H54 (cell line): Measurements from ENCODE around the gene WTIP.
"Not testable (repeated sequence)": the region's sequence is repeated elsewhere in the genome, so short reads cannot be mapped to it uniquely, and the experiment has no call there.

ENCODE experiments used
- DNase-seq: peaks from one replicate; pipeline ENCODE4 v3.0.0; 2011; ENCODE audit warnings: low spot score, mixed read lengths; ENCODE audit not compliant: insufficient read length
- FAIRE-seq: peaks from 3 replicates; lab custom pipeline; 2011; peaks lifted over from hg19 to GRCh38; lab: Jason Lieb, UNC
- POLR2A ChIP-seq: IDR thresholded peaks from 2 replicates; pipeline ENCODE4 v1.6.1; 2011; ENCODE audit warnings: low read depth, mild to moderate bottlenecking, low read length

The WTIP gene

DNA sequence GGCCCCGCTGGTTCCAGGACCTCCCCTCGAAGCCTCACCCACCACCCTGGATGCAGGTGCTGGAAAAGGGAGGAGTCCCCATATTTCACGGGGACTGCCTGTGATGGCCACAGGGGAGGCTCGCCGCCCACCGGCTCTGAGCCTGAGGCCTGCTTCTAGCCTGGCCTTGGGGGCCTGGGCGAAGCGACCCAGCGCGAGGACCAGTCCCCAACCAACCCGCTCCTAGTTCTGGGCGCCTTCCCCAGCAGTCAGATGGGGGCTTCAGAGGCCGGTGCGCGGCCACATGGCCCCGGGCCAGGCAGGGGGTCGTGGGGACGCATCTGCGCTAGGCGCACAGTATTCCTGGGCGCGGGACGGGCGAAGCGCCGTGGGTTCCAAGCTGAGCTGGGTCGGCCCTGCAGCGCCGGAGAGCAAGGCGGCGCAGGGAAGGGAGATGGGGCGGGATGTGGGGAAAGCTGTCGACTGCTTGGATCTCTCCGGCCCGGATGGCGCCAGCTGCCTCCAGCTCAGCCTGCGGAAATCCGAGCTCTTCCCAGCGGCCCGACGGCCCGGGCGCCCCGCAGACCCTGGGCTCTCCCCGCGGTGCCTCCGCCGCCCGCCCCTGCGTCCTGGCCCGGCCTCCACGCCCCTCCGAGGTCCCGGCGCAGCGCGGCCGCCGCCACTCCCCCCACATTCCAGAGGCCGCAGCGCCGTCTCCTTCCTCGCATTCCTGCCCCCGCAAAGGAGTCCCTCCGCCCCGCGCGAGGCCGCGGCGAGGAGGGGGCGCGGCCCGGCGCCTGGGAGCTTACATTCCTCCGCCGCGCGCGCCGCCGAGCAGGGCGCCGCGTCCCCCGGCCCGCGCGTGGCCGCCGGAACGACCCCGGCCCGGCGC lies at the start of gene WTIP:
Gene WTIP, plus strand, starts transcription at position 788 of the 871 bp plus-strand sequence. CDS start 217 bp downstream, outside the sequence.
- TF ChIP-seq POLR2A: peak; percentile 69
- FAIRE-seq (no peak), DNase-seq (peak; percentile 77)

- DNase-seq (no peak), FAIRE-seq (no peak)
- no peak for TF ChIP-seq POLR2A
These were observed 48.8 kb upstream of the WTIP start for GRCh38 chr19:34432797-34433196.

- TF ChIP-seq POLR2A: no peak
These were observed 44.8 kb upstream of the WTIP start for GRCh38 chr19:34436716-34437115.

DNA sequence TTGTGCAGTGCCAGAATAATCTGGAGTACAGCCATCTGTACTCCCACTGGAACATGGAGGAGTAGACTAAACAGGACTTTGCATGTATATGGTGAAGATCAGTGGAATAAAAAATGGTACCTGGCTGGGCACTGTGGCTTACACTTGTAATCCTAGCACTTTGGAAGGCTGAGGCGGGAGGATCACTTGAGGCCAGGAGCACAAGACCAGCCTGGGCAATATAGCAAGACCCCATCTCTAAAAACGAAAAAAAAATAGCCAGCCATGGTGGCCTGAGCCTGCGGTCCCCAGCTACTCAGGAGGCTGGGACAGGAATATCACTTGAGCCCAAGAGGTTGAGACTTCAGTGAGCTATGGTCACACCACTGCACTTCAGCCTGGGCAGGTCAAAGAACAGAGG lies 33.4 kb upstream of the WTIP start:
- FAIRE-seq (no peak), DNase-seq (no peak)
- no peak for TF ChIP-seq POLR2A

More at GRCh38 chr19:34436716-34437115, 44.8 kb upstream of the WTIP start:
- no peak for FAIRE-seq
- no peak for DNase-seq

- no peak for TF ChIP-seq POLR2A
- FAIRE-seq (peak; percentile 23), DNase-seq (no peak)
These were observed 28.8 kb upstream of the WTIP start for GRCh38 chr19:34452723-34453122.

DNA sequence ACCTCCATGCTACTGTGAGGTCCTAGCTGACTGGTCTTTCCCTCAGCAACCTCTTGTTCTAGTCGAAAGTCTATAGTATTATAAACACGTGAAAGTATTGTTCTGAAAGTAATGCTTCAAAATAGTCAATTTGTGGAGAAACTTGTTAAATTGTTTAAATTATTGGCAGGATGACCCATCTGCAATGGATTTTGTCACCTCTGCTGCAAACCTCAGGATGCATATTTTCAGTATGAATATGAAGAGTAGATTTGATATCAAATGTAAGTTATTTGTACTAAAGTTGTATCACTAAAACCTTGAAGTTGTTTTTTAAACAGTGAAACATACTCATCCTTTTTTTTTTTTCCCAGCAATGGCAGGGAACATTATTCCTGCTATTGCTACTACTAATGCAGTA lies 27.5 kb upstream of the WTIP start:
- TF ChIP-seq POLR2A: no peak
- FAIRE-seq (peak; percentile 30), DNase-seq (no peak)

- TF ChIP-seq POLR2A: no peak
- DNase-seq: no peak
- FAIRE-seq: no peak
These were observed 26.9 kb upstream of the WTIP start for GRCh38 chr19:34454685-34455084.

- not testable (repeated sequence) for FAIRE-seq, DNase-seq
These were observed 25.6 kb upstream of the WTIP start for GRCh38 chr19:34455783-34456480.

DNA sequence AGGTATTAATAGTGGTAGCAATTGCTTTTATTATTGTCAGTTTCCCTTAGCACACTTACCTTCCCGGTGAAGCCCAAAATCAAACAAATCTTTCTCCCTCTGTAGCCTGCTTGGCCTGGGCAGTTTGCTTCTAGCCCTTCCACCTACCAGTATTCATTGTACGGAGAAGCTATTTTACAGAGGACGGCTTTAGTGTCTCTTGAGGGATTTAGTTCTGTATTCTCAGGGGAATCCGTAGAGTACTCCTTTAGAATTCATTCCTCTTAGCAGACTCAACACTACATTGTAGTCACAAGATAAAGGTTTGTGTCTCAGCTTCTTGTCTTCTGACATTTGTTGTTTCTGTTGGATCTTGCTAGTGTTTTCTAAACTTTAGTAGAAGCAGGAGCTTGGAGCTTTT lies 24.1 kb upstream of the WTIP start:
- DNase-seq (no peak), FAIRE-seq (no peak)
- TF ChIP-seq POLR2A: no peak

DNA sequence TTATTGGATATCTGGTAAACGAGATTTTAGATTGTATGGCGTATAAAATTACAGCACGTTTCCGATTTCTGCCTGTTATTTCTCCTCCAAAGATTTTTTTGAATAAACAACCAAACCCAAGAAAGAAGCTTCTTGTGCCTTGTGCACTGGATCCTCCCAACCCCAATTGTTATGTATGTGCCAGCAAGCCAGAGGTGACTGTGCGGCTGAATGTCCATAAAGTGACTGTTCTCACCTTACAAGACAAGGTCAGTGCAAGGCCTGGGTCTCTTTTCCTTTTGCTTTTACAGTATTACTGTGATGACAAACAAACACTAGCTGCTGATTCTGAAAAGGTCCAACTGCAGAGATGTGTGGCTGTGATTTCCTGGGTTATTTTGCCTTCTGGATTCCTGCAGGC lies 22.9 kb upstream of the WTIP start:
- no peak for TF ChIP-seq POLR2A
- DNase-seq (no peak), FAIRE-seq (no peak)

GRCh38 chr19:34459614-34460013 lies 21.9 kb upstream of the WTIP start:
- FAIRE-seq (no peak), DNase-seq (no peak)
- no peak for TF ChIP-seq POLR2A

- FAIRE-seq: no peak
- TF ChIP-seq POLR2A: no peak
- DNase-seq: no peak
These were observed 20.0 kb upstream of the WTIP start for GRCh38 chr19:34461375-34462100.

DNA sequence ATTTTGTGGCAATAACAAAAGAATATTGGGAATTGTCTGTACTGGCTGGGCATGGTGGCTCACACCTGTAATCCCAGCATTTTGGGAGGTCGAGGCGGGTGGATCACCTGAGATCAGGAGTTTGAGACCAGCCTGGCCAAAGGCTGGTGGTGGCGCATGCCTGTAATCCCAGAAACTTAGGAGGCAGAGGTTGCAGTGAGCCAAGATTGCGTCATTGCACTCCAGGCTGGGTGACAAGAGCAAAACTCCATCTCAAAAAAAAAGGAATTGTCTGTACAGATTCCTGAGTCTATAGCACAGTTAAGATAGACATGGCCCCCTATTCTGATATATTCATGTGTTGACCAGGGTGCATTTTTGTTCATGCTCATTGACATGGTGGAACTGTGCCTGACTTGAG lies 16.8 kb upstream of the WTIP start:
- FAIRE-seq, DNase-seq: not testable (repeated sequence)

DNA sequence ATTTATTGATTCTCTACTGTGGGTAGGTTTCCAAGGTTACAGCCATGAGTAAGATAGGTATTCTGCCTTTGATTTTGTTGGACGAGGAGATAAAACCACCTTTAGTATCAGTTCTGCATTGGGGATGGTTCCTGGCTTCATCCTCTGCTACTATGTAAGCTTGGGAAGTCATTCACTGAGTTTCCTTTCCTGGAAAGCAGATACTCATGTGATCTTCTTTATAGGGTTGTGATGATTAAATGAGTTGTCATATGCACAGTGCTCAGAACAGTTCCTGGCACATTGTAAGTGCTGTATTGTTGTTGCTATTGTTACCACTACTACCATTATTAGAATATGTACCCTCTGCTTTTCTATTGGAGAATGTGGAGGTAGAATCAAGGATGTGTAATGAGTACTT lies 13.1 kb upstream of the WTIP start:
- no peak for DNase-seq
- no peak for TF ChIP-seq POLR2A
- FAIRE-seq: no peak

- not testable (repeated sequence) for FAIRE-seq, DNase-seq
These were observed 12.5 kb upstream of the WTIP start for GRCh38 chr19:34469026-34469425.
